GM12878 (cell line): ENCODE results near the gene CD180. TPM values are rescaled to one million over a fixed set of nuclear protein-coding genes. Genes with fewer than 3 reads are reported as not detected.

ENCODE experiments used
- ATAC-seq: fragments of 200-7000 bp; cut with Tn5 transposase; 3 replicates; pipeline ENCODE4 v1.9.1; 2020; ENCODE audit warnings: mild to moderate bottlenecking, moderate library complexity
- BruUV-seq: library from RNA; stranded (reverse); fragments of 400-500 nt; replicated peaks from 2 replicates; lab custom pipeline; 2021; lab: Mats Ljungman, UMichigan
- CTCF ChIA-PET: fragments of 300-600 bp; sonication (Branson Sonifier 250); formaldehyde crosslinking; extraction: SDS; loops from one replicate; lab custom pipeline; 2021; ENCODE audit warnings: inconsistent platforms; lab: Yijun Ruan, JAX
- POLR2A ChIA-PET: fragments of 350-600 bp; formaldehyde crosslinking; extraction: SDS; loops from one replicate; lab custom pipeline; 2021; ENCODE audit warnings: inconsistent platforms; lab: Charles Lee
- RAD21 ChIA-PET: fragments of 300-600 bp; sonication (Branson Sonifier 250); formaldehyde crosslinking; loops from one replicate; lab custom pipeline; 2023; ENCODE audit warnings: antibody characterized with exemption; ENCODE audit not compliant: unreplicated experiment; lab: Charles Lee
- SMC1A ChIA-PET: fragments of 300-600 bp; sonication (Branson Sonifier 250); formaldehyde crosslinking; loops from one replicate; lab custom pipeline; 2023; ENCODE audit not compliant: unreplicated experiment, uncharacterized antibody; lab: Charles Lee
- DNase-seq: peaks from one replicate; pipeline ENCODE4 v3.0.0-alpha.2; 2011; ENCODE audit warnings: low read depth, low spot score
- FAIRE-seq: peaks from 3 replicates; lab custom pipeline; 2011; peaks lifted over from hg19 to GRCh38; lab: Jason Lieb, UNC
- H2AFZ ChIP-seq: 2 replicates; pipeline ENCODE4 v1.6.0; 2011; ENCODE audit warnings: low read depth, low read length, control low read depth; ENCODE audit not compliant: control insufficient read depth
- H3K27ac ChIP-seq: 2 replicates; pipeline ENCODE4 v1.5.1; 2011; ENCODE audit warnings: control low read depth; ENCODE audit not compliant: control insufficient read depth, insufficient read depth
- H3K27me3 ChIP-seq, 2 experiments: replicated peaks in 1 of 2; 2 replicates each; pipeline versions ENCODE4 v1.6.0 to v1.6.1; 2011; ENCODE audit warnings: low read length in 1 of 2; ENCODE audit not compliant: control insufficient read depth in 2 of 2, insufficient read depth in 2 of 2
- H3K36me3 ChIP-seq, 2 experiments: 2 replicates each; pipeline ENCODE4 v1.5.1; 2011; ENCODE audit warnings: low read length in 1 of 2; ENCODE audit not compliant: control insufficient read depth in 2 of 2, insufficient read depth in 2 of 2
- H3K4me1 ChIP-seq: 2 replicates; pipeline ENCODE4 v1.6.1; 2011; ENCODE audit warnings: mild to moderate bottlenecking, low read length, moderate library complexity, mixed read lengths; ENCODE audit not compliant: control insufficient read depth, insufficient read depth
- H3K4me2 ChIP-seq: 2 replicates; pipeline ENCODE4 v1.6.0; 2011; ENCODE audit warnings: control low read depth; ENCODE audit not compliant: control insufficient read depth, insufficient read depth
- H3K4me3 ChIP-seq: fragments of 200-600 bp; sonication (generic); 2 replicates; pipeline ENCODE4 v1.5.1; 2016
- H3K79me2 ChIP-seq: 2 replicates; pipeline ENCODE4 v1.6.0; 2011; ENCODE audit warnings: low read length; ENCODE audit not compliant: control insufficient read depth, insufficient read depth
- H3K9ac ChIP-seq: 2 replicates; pipeline ENCODE4 v1.8.0; 2011; ENCODE audit warnings: low read length, control low read depth, mixed read lengths; ENCODE audit not compliant: control insufficient read depth, insufficient read depth
- H3K9me3 ChIP-seq: replicated peaks from 3 replicates; pipeline ENCODE4 v1.5.1; 2011; ENCODE audit warnings: mild to moderate bottlenecking, low read length; ENCODE audit not compliant: control insufficient read depth, insufficient read depth
- H4K20me1 ChIP-seq: 2 replicates; pipeline ENCODE4 v1.6.0; 2011; ENCODE audit not compliant: control insufficient read depth, insufficient read depth
- BCL11A ChIP-seq: IDR thresholded peaks from 2 replicates; pipeline ENCODE4 v1.6.1; 2011; ENCODE audit warnings: low read depth, low read length
- CHD2 ChIP-seq: IDR thresholded peaks from 2 replicates; pipeline ENCODE4 v1.6.1; 2011; ENCODE audit warnings: low read depth, low read length, improper control_type of control experiment, borderline replicate concordance
- ESRRA ChIP-seq: IDR thresholded peaks from 2 replicates; pipeline ENCODE4 v1.6.1; 2012; ENCODE audit warnings: mild to moderate bottlenecking, low read length, improper control_type of control experiment
- FOS ChIP-seq: IDR thresholded peaks from 3 replicates; pipeline ENCODE4 v1.6.1; 2011; ENCODE audit warnings: borderline replicate concordance; ENCODE audit not compliant: insufficient read length; ENCODE audit errors: extremely low read depth
- GABPA ChIP-seq: IDR thresholded peaks from 2 replicates; pipeline ENCODE4 v1.6.1; 2014; ENCODE audit warnings: antibody characterized with exemption, low read depth, mild to moderate bottlenecking, inconsistent platforms
- HDAC6 ChIP-seq: fragments of 200-600 bp; sonication (generic); IDR thresholded peaks from one replicate; pipeline ENCODE4 v1.8.0; 2017; ENCODE audit warnings: antibody characterized with exemption; ENCODE audit not compliant: unreplicated experiment
- IRF4 ChIP-seq: IDR thresholded peaks from 2 replicates; pipeline ENCODE4 v1.6.1; 2011; ENCODE audit warnings: low read depth, low read length
- SIN3A ChIP-seq: IDR thresholded peaks from 2 replicates; pipeline ENCODE4 v1.6.1; 2012; ENCODE audit warnings: low read depth, low read length, improper control_type of control experiment
- TAF1 ChIP-seq: IDR thresholded peaks from 2 replicates; pipeline ENCODE4 v1.6.1; 2011; ENCODE audit warnings: mild to moderate bottlenecking, low read depth, low read length, borderline replicate concordance
- WRNIP1 ChIP-seq: IDR thresholded peaks from 2 replicates; pipeline ENCODE4 v1.6.1; 2011; ENCODE audit warnings: low read depth, low read length, improper control_type of control experiment, borderline replicate concordance
- ZNF274 ChIP-seq: IDR thresholded peaks from one replicate; pipeline ENCODE4 v1.8.0; 2011; ENCODE audit not compliant: insufficient read length, insufficient read depth
- WGBS: methylation state at CpG from one replicate; pipeline ENCODE4 v1.1.6; 2016; ENCODE audit warnings: low lambda C conversion rate; ENCODE audit not compliant: insufficient replicate concordance, insufficient coverage; ENCODE audit errors: missing lambda C conversion rate; 5-methylcytosine and 5-hydroxymethylcytosine counted together
- in situ Hi-C: fragments of 300-500 bp; cut with MboI; formaldehyde crosslinking; loops from 9 replicates; pipeline ENCODE4 v1.14.3; 2018; ENCODE audit warnings: mixed read lengths
- intact Hi-C: fragments of 100-400 bp; cut with micrococcal nuclease; formaldehyde crosslinking; loops from one replicate; pipeline ENCODE4 v1.14.2; 2022; ENCODE audit not compliant: unreplicated experiment
- polyA plus RNA-seq, 11 experiments: library from polyadenylated mRNA; depleted of rRNA in 4 of 11; unstranded in 6 of 11; stranded (reverse) in 5 of 11; fragments of >200 nt; fragmentation: Nextera tagmentation in 4 of 11; fragmentation: Illumina TruSeq in 1 of 11; extraction: Ambion mirVana in 4 of 11; extraction: Trizol in 1 of 11; gene quantifications; 1 replicate in 1 of 11; 2 replicates in 10 of 11; pipeline versions ENCODE4 v1.2.1 to v1.2.3, GENCODE V29; 2011 to 2016; ENCODE audit warnings: inconsistent platforms in 2 of 11, missing spikeins in 2 of 11, low read depth in 1 of 11
- total RNA-seq, 4 experiments: library from RNA; depleted of rRNA in 3 of 4; stranded (reverse); fragments of >200 nt in 3 of 4; fragmentation: Illumina TruSeq in 1 of 4; extraction: Trizol in 1 of 4; gene quantifications; 2 replicates each; pipeline versions ENCODE4 v1.2.1 to v1.2.3, GENCODE V29; 2013 to 2021
- TF ChIP-seq, protein P1 (sequence below): IDR thresholded peaks from 2 replicates; pipeline ENCODE4 v1.6.1; 2011; ENCODE audit warnings: borderline replicate concordance, low read depth, mild to moderate bottlenecking, moderate library complexity, low read length; ENCODE audit not compliant: insufficient read depth, poor library complexity, severe bottlenecking
- TF ChIP-seq, protein P2 (sequence below): fragments of 450-650 bp; IDR thresholded peaks from 2 replicates; pipeline ENCODE4 v1.6.1; 2017; ENCODE audit warnings: mild to moderate bottlenecking, moderate library complexity

CD180 gene
- total and polyA plus RNA-seq, 10 of the 15 experiments (the other 5 are each of a cell fraction or from before 2014, with no cell fraction given), result 0.22 to 9.7 (median 2.9) TPM

DNA sequence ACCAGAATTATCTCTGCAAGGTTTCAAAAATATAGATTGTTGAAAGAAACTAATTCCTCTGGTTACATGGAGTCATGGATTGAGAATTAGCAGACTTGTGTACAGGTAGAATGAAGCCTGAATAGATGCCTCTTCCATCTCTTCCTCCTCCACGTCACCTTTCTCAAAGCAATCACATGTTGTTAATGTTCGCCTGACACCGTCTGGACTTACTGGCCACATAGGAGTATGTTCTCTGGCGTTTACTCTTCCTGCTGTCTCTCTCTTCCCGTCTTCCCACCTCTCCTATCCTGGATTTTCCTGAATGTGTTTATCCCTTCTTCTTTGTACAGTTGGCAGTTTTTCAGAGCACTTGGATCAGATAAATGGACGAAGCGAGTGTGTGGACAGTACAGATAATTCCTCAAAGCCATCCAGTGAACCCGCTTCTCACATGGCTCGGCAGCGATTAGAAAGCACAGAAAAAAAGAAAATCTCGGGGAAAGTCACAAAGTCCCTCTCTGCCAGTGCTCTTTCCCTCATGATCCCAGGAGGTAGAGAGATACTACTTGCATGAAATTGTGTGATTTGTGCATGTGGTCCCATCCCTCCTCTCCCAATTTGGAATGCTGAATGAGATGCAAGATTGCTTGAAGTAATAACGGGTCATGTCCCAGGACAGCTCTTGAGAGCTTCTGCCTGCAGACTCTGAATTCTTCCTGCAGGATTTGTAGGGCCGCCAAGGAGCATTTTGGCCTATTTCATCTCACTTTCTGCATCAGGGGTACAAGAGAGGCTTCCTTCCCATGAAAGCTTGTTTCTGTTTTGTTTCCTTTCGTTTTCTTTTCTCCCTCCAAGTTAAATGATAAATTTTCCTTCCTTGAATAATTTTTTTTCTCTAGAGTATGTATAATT lies 47.3 kb downstream of the CD180 start:
- RAD21 ChIA-PET, result no interaction called here
- peaks cover 0 to 3% of the 10 kb centered on the region in 2 experiments; a peak in 2 of 4 replicates for H3K27me3 ChIP-seq
- H3K9ac ChIP-seq, result no peak overlapping the region
- intact Hi-C loops (no loop called here), in situ Hi-C loops (no loop called here)
- WGBS, result 48% methylated on average over 14 of the region's 14 CpGs
- no peak overlapping the region for H3K4me2 ChIP-seq
- no peak overlapping the region for H3K27ac ChIP-seq
- DNase-seq, result no peak
- POLR2A ChIA-PET, result no interaction called here
- no peak for TF ChIP-seq TAF1
- TF ChIP-seq ZNF274, result no peak
- TF ChIP-seq, protein P1, sequence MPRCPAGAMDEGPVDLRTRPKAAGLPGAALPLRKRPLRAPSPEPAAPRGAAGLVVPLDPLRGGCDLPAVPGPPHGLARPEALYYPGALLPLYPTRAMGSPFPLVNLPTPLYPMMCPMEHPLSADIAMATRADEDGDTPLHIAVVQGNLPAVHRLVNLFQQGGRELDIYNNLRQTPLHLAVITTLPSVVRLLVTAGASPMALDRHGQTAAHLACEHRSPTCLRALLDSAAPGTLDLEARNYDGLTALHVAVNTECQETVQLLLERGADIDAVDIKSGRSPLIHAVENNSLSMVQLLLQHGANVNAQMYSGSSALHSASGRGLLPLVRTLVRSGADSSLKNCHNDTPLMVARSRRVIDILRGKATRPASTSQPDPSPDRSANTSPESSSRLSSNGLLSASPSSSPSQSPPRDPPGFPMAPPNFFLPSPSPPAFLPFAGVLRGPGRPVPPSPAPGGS, result no peak
- TF ChIP-seq WRNIP1, result no peak
- TF ChIP-seq FOS, result no peak
- no peak for TF ChIP-seq GABPA
- TF ChIP-seq IRF4, result no peak
- TF ChIP-seq BCL11A, result no peak
- TF ChIP-seq ESRRA, result no peak
- no peak for TF ChIP-seq SIN3A
- TF ChIP-seq, protein P2, sequence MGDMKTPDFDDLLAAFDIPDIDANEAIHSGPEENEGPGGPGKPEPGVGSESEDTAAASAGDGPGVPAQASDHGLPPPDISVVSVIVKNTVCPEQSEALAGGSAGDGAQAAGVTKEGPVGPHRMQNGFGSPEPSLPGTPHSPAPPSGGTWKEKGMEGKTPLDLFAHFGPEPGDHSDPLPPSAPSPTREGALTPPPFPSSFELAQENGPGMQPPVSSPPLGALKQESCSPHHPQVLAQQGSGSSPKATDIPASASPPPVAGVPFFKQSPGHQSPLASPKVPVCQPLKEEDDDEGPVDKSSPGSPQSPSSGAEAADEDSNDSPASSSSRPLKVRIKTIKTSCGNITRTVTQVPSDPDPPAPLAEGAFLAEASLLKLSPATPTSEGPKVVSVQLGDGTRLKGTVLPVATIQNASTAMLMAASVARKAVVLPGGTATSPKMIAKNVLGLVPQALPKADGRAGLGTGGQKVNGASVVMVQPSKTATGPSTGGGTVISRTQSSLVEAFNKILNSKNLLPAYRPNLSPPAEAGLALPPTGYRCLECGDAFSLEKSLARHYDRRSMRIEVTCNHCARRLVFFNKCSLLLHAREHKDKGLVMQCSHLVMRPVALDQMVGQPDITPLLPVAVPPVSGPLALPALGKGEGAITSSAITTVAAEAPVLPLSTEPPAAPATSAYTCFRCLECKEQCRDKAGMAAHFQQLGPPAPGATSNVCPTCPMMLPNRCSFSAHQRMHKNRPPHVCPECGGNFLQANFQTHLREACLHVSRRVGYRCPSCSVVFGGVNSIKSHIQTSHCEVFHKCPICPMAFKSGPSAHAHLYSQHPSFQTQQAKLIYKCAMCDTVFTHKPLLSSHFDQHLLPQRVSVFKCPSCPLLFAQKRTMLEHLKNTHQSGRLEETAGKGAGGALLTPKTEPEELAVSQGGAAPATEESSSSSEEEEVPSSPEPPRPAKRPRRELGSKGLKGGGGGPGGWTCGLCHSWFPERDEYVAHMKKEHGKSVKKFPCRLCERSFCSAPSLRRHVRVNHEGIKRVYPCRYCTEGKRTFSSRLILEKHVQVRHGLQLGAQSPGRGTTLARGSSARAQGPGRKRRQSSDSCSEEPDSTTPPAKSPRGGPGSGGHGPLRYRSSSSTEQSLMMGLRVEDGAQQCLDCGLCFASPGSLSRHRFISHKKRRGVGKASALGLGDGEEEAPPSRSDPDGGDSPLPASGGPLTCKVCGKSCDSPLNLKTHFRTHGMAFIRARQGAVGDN, result no peak
- TF ChIP-seq CHD2, result no peak
- TF ChIP-seq HDAC6, result no peak
- FAIRE-seq, result no peak
- H3K36me3 ChIP-seq, result no peaks in the 10 kb centered on the region
- H3K4me3 ChIP-seq, result no peak overlapping the region
- no peaks in the 10 kb centered on the region for H3K9me3 ChIP-seq
- H2AFZ ChIP-seq, result no peak overlapping the region
- no peaks in the 10 kb centered on the region; the same call in 1 of the 2 replicates for H4K20me1 ChIP-seq
- ATAC-seq, result no peak
- CTCF ChIA-PET, result interaction anchor here (0.6 to 2.4 kb wide), 7 partner anchors 12 to 843 kb away, joined by 3 to 7 read pairs (median 4); no protein-coding TSS in a partner anchor
- no TSS peak for BruUV-seq
- SMC1A ChIA-PET, result interaction anchor here (0.5 to 1.0 kb wide), 2 partner anchors 25 to 843 kb away, joined by 3 to 4 read pairs; no protein-coding TSS in a partner anchor
- no peaks in the 10 kb centered on the region for H3K79me2 ChIP-seq
- peaks cover 4% of the 10 kb centered on the region; the same call in 1 of the 2 replicates for H3K4me1 ChIP-seq
